NK-92 treated with Interleukin-12 subunit alpha and Interleukin-12 subunit beta, amount 100 ng/mL, for 24 hours (cell line): ENCODE measurements around the gene SLC4A1AP.

Experiments
- DNase-seq: peaks from one replicate; lab custom pipeline; 2025; lab: John Stamatoyannopoulos, UW

SLC4A1AP gene

GRCh38 chr2:27720004-27720551 is 56.4 kb downstream of the SLC4A1AP start:
- peak; percentile 64 for DNase-seq

GRCh38 chr2:27721335-27721734 is 57.6 kb downstream of the SLC4A1AP start:
- DNase-seq: peak; percentile 41

GRCh38 chr2:27721884-27722485 is 58.3 kb downstream of the SLC4A1AP start:
- DNase-seq: peak; percentile 34

- no peak for DNase-seq
Observed at GRCh38 chr2:27723372-27724144, 59.9 kb downstream of the SLC4A1AP start.

GRCh38 chr2:27724191-27724590 is 60.5 kb downstream of the SLC4A1AP start:
- DNase-seq: no peak

- no peak for DNase-seq
Observed at GRCh38 chr2:27724905-27725701, 61.4 kb downstream of the SLC4A1AP start.

GRCh38 chr2:27727257-27727656 is 63.6 kb downstream of the SLC4A1AP start:
- DNase-seq: no peak

GRCh38 chr2:27728081-27728858 is 64.6 kb downstream of the SLC4A1AP start:
- DNase-seq: no peak

GRCh38 chr2:27729198-27729597 is 65.5 kb downstream of the SLC4A1AP start:
- DNase-seq: no peak

- DNase-seq: no peak
Observed at GRCh38 chr2:27729614-27730013, 65.9 kb downstream of the SLC4A1AP start.

- no peak for DNase-seq
Observed at GRCh38 chr2:27730261-27730662, 66.6 kb downstream of the SLC4A1AP start.

GRCh38 chr2:27730980-27731691 is 67.4 kb downstream of the SLC4A1AP start:
- DNase-seq: no peak

- no peak for DNase-seq
Observed at GRCh38 chr2:27734305-27734704, 70.6 kb downstream of the SLC4A1AP start.

- no peak for DNase-seq
Observed at GRCh38 chr2:27735263-27735904, 71.7 kb downstream of the SLC4A1AP start.

GRCh38 chr2:27736031-27736889 is 72.6 kb downstream of the SLC4A1AP start:
- no peak for DNase-seq

GRCh38 chr2:27736890-27737204 is 73.2 kb downstream of the SLC4A1AP start:
- DNase-seq: no peak

GRCh38 chr2:27737676-27738348 is 74.1 kb downstream of the SLC4A1AP start:
- no peak for DNase-seq

GRCh38 chr2:27738349-27739057 is 74.8 kb downstream of the SLC4A1AP start:
- DNase-seq: no peak

- no peak for DNase-seq
Observed at GRCh38 chr2:27739058-27739373, 75.3 kb downstream of the SLC4A1AP start.
